HG02610 (cell line): ENCODE data around the gene UVRAG.
A peak's percentile ranks its signal among the peaks of the same experiment; 100 is the strongest.

Experiments used
- ATAC-seq: cut with Tn5 transposase; IDR thresholded peaks from one replicate; pipeline ENCODE4 v1.9.1; 2021; ENCODE audit warnings: mild to moderate bottlenecking, moderate library complexity; ENCODE audit not compliant: unreplicated experiment

UVRAG gene

DNA sequence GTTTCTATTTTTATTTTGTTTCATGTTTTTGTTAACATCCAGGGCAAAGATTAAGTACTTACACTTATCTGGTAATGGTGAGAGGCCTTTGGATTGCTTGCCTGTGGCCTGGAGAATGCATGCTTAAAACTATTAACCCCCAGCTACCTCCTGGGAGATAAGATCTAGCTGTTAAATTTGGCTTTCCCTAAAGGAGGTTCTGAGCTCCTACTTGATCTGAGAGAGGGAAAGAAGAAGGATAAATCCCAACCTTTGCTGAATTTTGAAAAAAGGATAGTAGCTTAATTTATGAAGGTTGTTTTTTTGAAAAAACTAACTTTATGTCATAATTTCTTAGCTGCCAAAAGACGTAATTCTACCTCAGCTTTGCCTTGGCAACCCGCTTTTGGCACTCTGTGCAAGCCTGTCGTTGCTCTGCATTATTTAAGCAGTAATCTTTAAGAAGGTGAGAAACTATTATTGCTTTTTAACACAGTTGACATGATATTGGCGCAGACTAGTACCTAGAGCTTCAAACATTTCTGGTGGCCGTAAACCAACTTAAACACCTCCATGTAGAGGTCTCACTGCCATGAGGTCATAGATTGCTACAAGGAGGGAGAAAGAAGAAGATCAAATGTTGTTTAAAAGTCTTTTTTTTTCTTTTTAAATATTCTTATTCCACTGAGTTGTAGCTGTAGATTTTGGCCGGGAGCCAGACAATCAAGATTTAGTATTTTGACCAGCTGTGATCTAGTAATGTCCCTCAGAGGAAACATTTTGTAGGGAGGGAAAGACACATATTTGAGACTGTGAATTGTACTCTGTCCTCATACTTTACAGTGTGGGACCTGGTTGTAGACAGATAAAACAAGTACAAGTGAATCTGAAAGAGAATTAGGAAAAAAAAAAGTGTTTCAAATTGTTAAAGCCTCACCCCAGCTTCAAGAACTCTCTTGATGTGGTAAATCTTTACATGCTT, 316.9 kb downstream of the UVRAG start:
- no peak for ATAC-seq

DNA sequence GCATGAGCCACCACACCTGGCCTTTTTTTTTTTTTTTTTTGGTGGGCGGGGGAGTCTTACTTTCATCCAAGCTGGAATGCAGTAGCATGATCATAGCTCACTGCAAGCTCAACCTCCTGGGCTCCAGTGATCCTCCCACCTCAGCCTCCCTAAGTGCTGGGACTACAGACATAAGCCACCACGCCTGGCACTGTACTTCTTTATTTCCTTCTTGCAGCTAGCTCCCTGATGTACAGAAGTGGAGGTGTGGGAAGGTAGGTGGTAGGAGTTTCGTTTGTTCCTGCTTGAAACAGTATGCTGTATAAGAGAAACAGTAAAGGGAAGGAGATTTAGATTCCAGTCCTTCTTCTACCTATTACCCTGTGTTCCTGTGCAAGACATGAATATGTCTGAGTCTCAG, 319.2 kb downstream of the UVRAG start:
- no peak for ATAC-seq

DNA sequence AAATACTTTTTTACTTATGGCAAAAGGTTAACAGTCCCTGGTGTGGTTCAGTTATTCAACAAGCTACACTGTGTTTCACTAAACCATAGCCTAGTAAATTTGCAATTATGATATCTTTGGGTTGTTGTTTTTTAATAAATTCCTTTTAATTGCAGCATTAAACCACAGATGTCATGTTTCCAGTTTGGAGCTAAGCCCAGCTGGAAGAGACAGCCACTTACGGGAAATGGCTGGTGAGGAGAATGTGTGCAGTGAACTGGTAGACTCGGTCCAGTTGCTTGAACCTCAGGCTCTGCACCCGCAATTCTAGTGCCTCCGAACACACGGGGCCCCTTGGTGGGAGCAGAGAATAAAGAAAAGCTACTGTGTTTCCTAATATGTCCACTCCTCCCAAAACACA, 320.5 kb downstream of the UVRAG start:
- no peak for ATAC-seq

DNA sequence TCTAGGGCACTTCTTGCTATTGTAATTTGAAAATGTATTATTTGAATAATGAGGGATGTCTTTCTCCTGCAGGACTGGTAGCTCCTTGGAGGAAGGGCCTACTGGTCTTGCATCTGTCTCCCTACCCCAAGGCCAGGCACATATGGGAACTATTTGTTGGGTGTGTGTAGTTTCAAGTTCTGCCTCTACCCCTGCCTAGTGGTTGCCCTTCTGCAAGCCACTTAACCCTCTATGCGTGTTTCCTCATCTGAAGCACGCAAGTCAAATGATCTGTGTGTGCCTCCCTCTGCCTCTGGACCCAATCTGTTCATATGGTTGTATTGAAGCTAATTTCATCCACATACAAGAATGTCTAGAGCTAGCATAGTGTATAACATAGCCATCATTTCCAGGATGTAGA, 324.3 kb downstream of the UVRAG start:
- ATAC-seq, result no peak

DNA sequence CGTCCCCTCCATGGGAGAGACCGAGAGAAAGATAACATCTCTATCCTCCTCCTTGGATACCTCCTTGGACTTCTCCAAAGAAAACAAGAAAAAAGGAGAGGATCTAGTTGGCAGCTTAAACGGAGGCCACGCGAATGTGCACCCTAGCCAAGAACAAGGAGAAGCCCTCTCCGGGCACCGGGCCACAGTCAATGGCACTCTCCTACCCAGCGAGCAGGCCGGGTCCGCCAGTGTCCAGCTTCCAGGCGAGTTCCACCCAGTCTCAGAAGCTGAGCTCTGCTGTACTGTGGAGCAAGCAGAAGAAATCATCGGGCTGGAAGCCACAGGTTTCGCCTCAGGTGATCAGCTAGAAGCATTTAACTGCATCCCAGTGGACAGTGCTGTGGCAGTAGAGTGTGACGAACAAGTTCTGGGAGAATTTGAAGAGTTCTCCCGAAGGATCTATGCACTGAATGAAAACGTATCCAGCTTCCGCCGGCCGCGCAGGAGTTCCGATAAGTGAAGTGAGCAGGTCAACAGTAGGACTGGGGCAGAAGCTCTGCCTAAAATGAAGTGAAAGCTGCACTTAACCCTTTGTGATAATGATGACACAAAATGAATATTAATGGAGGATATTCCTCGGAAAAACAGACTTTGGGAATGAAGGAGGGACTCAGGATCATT, 326.0 kb downstream of the UVRAG start:
- ATAC-seq, result no peak

DNA sequence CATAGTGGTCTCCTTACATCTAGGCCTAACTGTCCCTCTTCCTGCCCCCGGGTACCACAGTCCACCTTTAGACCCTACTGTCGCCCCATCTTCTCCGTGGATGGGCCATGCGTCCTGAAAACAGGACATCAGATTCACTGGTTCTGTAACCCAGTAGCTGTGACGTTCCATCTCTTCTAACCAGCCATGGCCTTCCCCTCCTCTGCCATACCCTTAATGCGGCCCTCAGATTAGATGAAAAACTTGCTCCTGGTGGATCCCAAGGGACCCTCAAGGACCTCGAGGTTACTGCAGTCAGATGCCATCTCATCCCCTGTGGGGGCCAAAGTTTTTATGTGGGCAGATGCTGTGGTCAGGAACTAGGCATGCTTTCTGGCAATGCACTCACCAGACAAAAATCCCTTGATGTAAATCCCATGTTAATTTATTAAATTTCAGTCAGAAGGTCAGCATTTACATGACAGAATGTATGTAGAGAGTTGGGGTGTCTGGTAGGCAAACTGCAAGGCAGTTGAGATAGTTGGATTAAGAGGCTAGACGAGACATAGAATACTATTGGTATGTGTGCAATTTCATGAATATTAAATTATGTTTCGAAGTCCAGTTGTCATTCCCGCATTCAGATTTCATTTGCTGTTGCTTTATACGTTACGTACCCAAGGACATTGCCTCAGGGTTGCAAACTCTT, 327.0 kb downstream of the UVRAG start:
- ATAC-seq, result no peak

DNA sequence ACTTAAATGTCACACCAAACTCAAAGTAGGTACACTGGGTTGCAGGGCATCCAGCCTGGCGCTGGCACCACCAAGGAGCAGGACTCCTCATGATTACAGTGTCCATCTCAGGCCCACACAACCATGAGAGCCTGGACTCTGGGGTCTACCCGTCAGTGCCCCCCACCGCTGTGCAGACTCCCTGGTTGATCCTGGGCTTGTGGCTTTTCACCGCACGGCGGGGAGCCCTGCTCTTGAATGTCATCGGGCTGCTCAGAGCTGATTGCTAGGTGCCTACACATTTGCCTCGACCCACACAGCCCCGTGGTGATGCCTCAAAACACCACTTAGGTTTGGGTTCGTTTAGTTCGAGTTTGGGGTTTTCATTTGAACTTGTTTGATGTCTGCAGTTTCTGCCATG, 328.3 kb downstream of the UVRAG start:
- ATAC-seq, result no peak

DNA sequence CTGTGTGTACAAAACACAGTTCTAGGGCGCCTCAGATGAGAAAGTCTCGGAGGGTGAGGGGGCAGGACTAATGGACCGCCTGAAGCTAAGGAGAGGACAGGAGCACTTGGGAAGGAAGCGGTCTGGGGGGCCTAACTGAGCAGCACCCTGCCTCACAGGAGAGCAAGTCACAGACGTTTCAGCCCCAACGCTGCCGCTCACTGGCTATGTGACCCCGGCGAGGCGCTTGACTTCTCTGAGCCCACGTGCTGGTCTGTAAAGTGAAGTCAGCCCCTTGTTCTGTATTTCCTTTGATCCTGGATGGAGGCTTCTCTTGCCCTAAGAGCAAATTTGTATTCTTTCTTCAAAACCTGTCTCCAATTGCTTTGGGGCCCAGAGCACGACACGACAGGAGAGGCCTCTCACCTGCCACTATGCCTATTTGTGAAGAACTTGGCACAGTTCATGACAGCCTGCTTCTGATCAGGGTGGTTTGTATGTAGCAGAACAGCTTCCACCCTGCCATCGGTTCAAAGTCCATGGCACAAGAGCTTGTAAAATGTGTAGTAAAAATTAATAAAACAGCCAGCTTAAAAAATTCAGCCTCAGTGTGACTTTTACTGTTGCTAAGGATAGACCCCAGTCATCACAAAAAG, 332.2 kb downstream of the UVRAG start:
- no peak for ATAC-seq

DNA sequence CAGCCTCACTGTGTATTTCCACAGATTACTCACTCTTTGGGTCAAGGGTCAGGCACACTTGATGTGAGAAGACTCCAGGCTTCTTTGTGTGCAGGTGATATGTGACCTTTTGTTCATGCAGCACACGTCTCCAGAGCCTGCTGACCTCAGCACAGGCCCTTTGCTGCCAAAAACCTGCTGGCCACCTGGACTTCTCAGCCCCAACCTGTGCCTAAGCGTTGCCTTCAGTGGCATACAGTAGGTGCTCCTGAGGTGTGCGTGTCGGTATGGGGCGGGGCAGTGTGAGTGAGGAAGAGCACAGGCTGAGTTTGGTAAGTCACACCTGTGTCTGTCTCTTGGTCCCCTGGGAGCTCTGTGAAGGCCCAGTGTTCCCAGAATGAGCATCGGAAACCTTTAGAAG, 333.2 kb downstream of the UVRAG start:
- ATAC-seq, result no peak

DNA sequence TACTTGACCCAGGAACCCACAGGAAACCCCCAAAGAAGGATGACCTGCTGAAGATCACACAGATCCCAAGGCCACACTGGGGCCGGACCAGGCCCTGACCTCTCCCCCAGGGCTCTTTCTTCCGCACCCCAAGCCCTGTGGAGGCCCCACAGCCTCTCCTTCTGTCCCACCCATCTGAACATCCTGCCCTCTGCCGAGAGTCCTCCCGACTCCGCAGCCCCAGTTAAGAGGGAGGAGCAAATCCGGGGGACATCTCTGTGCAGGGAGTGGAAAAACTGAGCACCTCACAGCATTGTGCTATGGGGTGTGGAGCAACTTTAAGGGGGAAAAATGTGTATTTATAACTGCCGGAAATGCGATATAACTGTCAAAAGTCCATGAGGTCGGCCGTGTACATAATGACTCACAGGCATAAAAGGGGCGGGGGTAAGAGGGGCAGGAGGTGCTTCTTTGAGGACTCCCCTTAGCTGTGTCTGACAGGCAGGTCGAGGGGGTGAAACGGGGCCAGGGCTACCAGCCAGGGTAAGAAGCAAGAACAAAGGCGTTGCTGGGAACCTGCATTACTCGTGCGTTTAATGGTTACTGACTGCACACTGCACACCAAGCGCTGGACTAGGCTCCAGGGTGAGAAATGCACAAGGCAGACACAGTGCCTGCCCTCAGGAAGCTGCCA, 334.1 kb downstream of the UVRAG start:
- ATAC-seq, result no peak

DNA sequence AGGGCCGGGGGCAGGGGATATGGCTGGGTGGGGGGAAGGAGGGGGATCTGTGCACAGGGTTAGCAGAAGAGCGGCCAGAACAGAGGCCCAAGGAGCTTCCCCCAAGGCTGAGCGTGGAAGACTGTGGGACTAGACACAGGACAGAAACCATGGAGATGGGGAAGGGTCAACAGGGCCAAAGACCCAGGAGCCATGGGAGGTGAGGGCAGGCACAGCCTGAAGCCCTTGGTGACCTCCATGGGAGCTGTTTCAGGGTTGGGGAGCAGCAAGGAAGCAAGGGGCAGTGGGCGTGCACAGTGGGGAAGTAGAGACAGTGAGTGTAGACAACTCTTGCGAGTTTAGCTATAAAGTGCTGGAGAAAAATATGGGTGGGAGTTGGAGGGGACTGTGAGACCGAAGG, 334.7 kb downstream of the UVRAG start:
- ATAC-seq, result no peak

DNA sequence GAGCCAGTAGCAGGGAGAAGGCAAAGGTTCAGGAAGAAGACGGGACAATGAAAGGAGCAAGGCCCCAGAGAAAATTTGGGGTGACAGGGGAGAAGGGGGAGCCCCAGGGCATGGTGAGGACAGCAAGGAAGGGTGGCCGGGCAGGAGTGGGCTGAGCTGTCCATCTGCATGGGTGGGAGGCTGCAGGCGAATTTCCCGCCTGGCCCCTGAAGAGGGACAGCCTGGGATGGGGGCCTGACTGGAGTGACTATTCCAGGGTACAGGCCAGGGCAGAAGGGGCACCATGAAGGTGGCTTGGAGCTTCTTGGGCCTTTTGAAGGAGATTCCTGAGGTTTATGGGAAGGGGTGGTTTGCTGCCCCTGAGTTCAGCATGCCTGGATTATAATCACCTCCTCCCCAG, 335.1 kb downstream of the UVRAG start:
- ATAC-seq, result no peak

DNA sequence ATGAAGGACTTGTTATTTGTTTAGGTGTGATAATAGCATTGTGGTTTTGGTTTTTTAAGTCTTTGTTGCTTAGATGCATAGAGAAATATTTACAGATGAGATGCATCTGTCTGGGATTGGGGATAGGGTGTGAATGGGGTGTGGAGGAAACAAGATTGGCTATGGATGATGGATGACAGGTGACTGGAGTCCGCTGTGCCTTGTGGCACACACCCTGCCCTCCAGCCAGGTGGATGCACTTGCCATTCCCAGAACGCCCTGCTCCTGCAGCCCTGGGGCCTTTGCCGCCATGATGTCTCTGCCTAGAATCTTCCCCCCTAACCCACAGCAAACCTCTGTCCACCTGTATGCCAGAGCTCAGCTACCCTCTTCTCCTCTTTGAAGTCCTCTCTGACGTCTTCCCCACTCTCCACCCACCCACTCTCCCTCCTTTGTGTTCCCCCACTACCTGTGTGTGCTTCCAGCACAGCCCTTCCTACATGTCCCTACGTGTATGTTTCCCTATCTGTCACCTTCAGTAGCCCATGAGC, 336.6 kb downstream of the UVRAG start:
- ATAC-seq, result no peak

DNA sequence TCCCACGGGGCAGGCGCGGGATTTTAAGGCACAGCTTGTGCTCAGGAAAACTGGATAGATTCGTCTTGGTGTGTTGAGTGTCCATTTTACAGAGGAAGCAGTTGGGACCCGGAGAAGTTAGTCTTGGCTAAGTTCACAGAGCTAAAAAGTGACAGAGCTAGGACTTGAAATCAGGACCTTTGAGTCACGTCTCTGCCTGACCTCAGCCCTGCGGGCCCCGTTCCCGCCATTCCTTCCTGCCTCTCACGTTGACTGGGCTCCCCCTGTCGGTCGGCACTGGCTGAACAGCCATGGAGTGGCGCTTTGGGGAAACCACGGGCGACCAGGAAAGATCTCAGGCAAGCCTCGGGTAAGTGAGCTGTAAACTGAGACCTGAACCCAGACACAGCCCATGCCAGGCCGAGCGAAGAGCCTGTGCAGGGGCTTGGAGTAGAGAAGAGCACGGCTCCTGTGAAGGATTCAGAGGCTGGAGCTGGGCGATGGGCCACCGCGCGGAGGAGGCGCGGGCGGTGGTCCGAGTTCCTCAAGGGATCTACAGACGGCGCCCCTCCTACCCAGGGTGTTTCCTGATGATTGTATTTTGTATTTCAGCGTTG, 337.2 kb downstream of the UVRAG start:
- peak; percentile 69 for ATAC-seq

DNA sequence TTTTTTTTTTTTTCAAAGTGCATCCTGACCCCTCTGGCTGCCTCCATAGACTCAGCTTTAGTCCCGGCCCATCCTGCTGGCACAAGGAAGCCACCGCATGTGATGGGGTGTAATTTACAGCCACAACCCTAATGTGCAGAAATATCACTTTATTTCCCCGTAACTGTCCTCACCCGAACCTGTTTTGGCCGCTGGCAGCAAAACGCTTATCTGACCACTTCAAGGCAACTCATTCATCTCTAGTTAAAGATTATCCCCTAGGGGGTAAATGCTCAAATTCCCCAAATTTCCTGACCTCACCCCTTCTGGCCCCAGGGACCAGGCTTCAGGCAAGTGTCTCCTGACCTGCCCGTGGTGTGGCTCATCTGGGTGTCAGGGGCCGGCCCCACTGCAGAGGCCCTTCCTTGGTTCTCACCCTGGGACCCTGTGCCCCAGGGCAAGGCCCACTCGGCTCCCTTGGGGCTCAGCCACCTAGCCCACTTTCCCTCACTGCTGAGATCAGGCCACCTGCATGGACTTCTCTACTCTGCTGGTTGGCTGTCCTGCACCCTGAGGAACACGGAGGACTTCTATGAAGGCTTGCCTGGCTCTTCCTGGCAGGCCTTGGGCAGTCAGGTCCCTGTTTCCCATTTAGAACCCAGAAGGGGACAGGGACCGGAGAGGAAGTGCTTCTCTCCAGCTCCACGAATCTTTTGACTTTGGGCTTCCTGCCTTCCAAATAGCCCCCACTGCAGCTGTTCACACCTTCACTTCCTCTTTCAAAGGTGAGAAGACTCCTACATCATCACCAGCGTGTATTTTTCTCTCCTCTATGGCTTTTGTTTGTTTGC, 337.9 kb downstream of the UVRAG start:
- peak; percentile 48 for ATAC-seq

DNA sequence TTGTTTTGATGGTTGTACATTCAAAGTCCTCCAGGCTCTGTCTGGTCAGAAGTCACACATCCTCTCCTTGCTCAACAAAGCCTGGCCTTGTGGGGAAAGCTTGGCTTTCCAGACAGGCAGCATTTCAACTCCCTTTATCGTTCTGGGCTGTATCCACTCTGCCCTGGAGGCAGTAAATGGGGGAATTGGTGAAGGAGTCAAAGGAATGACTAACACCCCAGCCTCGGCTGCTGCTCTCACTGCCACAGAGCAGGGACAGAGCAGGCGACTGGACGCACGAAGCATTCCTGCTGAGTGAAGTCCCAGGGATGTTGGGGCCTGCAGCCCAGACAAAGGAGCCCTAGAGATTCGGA, 338.5 kb downstream of the UVRAG start:
- ATAC-seq, result no peak

DNA sequence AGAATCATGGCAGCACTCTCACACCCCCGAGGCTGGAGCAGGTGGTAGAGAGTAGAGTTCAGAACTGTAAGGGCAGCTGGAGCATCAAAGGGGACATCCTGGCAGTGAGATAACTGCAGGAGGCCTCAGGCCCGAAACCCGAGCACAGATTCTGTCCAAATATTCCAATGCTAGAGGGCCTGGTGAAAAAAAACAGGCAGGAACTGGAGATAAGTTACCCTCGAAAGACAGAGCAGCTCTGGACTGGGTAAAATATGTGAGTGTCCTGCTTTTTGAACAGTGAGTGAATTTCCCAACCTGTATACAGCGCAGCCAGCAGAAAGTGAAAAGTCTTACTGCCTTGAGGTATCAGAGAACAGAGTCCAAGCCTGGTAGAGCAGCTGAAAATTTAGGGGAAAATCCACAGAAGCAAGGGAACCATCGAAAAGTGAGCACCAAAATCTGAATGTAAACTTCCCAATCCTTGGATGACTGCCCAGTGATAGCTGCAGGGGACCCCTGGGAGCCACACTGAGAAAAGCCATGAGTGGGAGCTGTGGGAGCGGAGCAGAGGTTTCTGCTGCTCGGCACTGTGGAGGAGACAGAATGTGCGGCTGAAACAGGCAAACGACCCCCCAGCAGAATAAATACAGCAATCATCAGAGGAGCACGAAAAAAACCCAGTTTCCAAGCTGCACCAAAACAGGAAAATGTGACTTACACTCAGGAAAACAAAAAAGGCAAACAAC, 340.7 kb downstream of the UVRAG start:
- no peak for ATAC-seq

DNA sequence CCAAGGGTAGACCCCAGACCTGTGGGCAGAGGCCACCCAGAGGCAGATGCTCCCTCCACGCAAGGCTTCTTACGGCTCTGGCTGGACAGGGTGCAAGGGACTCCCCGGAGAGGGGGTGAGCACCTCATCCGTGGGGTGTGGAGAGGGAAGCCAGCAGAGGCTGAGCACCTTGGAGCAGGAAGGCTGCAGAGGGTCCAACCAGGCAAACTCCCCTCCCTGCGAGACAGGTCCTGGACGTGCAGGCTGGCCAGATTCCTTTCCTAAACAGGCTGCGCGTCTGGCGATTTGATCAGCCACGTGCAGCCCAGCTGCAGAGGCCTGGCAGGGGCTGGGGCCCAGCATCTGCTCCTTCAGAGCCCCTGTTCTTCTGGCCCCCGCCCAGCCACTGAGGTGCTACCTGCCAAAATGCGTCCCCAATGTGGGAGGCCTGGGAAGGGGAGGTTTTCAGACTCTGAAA, 342.0 kb downstream of the UVRAG start:
- ATAC-seq, result no peak

DNA sequence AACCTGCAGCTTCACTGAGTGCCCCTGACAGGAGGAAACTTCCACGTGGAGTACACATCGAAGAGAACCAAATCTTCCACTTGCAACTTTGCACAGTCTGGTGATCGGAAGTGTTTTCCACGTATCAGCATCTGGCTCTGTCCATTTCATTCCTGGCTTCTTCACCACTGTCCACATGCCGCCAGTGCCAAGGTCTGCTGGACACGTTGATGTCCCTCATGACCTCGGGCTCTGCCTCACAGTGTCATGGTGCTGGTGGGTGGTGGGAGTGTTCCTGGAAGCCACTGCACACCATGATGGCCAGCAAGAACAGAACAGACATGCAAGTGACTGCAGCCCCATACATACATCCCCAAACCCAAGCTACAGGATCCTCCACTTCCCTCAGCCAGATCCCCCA, 342.9 kb downstream of the UVRAG start:
- no peak for ATAC-seq
